H4 (cell line): ENCODE results near the gene PRAMEF9. TPM values are rescaled to one million over a fixed set of nuclear protein-coding genes. Genes with fewer than 3 reads are reported as not detected.
"Not testable (repeated sequence)": the region's sequence is repeated elsewhere in the genome, so short reads cannot be mapped to it uniquely, and the experiment has no call there.

Source experiments
- DNase-seq: peaks from one replicate; pipeline ENCODE4 v3.0.0-alpha.2; 2015; ENCODE audit warnings: low spot score
- total RNA-seq: library from RNA; depleted of rRNA; stranded (reverse); fragments of >200 nt; shearing (Covaris generic); gene quantifications from 2 replicates; pipeline ENCODE4 v1.2.3, GENCODE V29; 2014; rRNA removed

PRAMEF9 gene
- total RNA-seq, result not detected in 2 replicates

- not testable (repeated sequence) for DNase-seq
Observed at GRCh38 chr1:13171548-13171947, at the start of gene PRAMEF9. PRAMEF9 (plus strand) TSS chr1:13171848; CDS start chr1:13175281, 3,433 bp downstream.

- not testable (repeated sequence) for DNase-seq
Observed at GRCh38 chr1:13155909-13156308, 15.7 kb upstream of the PRAMEF9 start, which contains the start of gene PRAMEF26. PRAMEF26 (minus strand) TSS chr1:13156009; CDS start chr1:13153095, 2,914 bp downstream.

- DNase-seq, result not testable (repeated sequence)
Observed at GRCh38 chr1:13165531-13165930, 6.1 kb upstream of the PRAMEF9 start, which contains the start of gene HNRNPCL4. HNRNPCL4 (minus strand) TSS chr1:13165631; CDS start chr1:13165467, 164 bp downstream.

- DNase-seq, result not testable (repeated sequence)
Observed at GRCh38 chr1:13201309-13201708, 29.7 kb downstream of the PRAMEF9 start, which contains the start of gene PRAMEF13. PRAMEF13 (minus strand) TSS chr1:13201409; CDS start chr1:13199589, 1,820 bp downstream.

GRCh38 chr1:13208712-13209111 is 37.1 kb downstream of the PRAMEF9 start:
- DNase-seq, result not testable (repeated sequence)

DNA sequence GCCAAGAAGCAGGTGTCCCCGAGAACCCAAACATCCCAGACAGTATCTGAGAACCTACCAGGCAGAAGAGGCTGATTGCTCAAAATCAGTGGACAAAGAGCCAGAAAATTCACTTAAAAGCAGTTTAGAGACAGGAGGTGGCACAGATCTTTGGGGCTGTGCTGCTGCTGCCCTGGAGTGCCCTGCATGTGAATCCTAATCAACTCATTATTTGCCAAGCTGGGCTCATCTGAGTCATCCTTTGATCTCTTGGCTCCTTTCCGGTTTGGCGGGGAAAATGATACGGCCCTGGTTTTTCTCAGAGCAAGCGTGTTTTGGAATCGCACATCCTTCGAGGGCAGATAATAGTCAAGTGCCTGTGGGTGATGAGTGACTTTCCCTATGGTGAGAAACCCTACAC is 45.0 kb downstream of the PRAMEF9 start:
- not testable (repeated sequence) for DNase-seq

DNA sequence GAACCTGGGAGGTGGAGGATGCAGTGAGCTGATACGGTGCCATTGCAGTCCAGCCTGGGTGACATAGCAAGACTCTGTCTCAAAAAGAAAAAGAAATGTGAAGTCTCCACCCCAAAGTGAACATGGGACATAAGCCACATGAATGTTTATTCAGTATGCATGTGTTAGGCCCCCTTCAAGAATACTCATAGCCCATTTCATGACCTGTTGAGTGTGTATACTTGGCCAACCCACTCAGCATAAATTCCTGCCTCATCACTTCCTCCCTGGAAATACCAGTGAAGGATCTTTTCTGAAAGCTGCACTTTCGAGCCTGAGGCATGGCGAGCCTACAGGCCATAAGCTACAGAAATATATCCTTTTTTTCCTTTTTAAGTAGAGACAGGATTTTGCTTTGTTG is 47.6 kb downstream of the PRAMEF9 start:
- not testable (repeated sequence) for DNase-seq

GRCh38 chr1:13222788-13223187 is 51.1 kb downstream of the PRAMEF9 start:
- DNase-seq, result not testable (repeated sequence)

DNA sequence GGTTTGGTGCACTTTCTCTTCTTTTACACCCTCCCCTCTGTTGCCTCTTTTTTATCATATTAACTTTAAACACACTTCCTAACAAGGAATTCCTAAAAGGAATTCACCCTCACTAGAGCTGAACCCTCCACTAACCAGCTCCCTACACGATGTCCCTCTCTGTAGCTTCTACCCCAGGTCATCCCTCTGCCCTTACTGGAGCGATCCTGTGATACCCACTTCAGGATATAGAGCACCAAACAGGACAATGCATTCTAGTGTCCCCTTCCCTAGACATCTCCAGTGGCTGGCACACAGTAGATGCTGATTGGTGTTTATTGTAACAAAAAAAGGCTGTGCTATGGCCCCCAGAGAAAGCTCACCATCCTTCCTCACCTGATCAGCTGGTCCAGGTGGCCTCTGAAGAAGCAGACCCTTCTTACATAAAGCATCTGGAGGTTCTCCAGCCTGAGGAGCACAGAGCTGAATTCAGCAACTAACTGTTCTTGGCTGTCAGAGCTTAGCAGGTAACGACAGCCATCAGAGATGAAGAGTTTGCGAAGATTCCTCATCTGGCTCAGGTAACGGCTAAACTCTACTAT is 52.9 kb downstream of the PRAMEF9 start:
- no peak for DNase-seq

- not testable (repeated sequence) for DNase-seq
Observed at GRCh38 chr1:13225675-13226204, 54.1 kb downstream of the PRAMEF9 start, which contains the start of gene PRAMEF18. PRAMEF18 (minus strand) TSS chr1:13226154; CDS start chr1:13226106, 48 bp downstream.

GRCh38 chr1:13227271-13228055 is 55.8 kb downstream of the PRAMEF9 start:
- DNase-seq, result not testable (repeated sequence)

GRCh38 chr1:13228343-13228781 is 56.7 kb downstream of the PRAMEF9 start:
- DNase-seq, result peak; percentile 37

Other genes with a start within 250 kb of the PRAMEF9 start
- not detected in 2 replicates for gene PRAMEF6, start 224.3 kb upstream of the PRAMEF9 start, total RNA-seq
- not detected in 2 replicates for gene PRAMEF27, start 115.3 kb upstream of the PRAMEF9 start, total RNA-seq
- not detected in 2 replicates for gene HNRNPCL3, start 111.1 kb upstream of the PRAMEF9 start, total RNA-seq
- gene PRAMEF25, start 101.1 kb upstream of the PRAMEF9 start, total RNA-seq, result not detected in 2 replicates
- gene HNRNPCL2, start 55.0 kb upstream of the PRAMEF9 start, total RNA-seq, result not detected in 2 replicates
- gene PRAMEF26, start 15.8 kb upstream of the PRAMEF9 start, total RNA-seq, result not detected in 2 replicates
- gene HNRNPCL4, start 6.2 kb upstream of the PRAMEF9 start, total RNA-seq, result not detected in 2 replicates
- gene PRAMEF13, start 29.6 kb downstream of the PRAMEF9 start, total RNA-seq, result not detected in 2 replicates
- not detected in 2 replicates for gene PRAMEF18, start 54.3 kb downstream of the PRAMEF9 start, total RNA-seq
- not detected in 2 replicates for gene PRAMEF5, start 82.3 kb downstream of the PRAMEF9 start, total RNA-seq
- not detected in 2 replicates for gene PRAMEF8, start 113.3 kb downstream of the PRAMEF9 start, total RNA-seq
- gene PRAMEF33, start 131.7 kb downstream of the PRAMEF9 start, total RNA-seq, result not detected in 2 replicates
- gene PRAMEF15, start 143.7 kb downstream of the PRAMEF9 start, total RNA-seq, result not detected in 2 replicates
- not detected in 2 replicates for gene PRAMEF14, start 175.3 kb downstream of the PRAMEF9 start, total RNA-seq
- gene PRAMEF19, start 200.1 kb downstream of the PRAMEF9 start, total RNA-seq, result not detected in 2 replicates
- gene PRAMEF17, start 217.8 kb downstream of the PRAMEF9 start, total RNA-seq, result not detected in 2 replicates
- gene PRAMEF20, start 238.6 kb downstream of the PRAMEF9 start, total RNA-seq, result not detected in 2 replicates